GM23248 (cell line): ENCODE measurements around the gene LTN1.

Experiments
- EZH2 ChIP-seq: fragments of 200-600 bp; sonication (generic); IDR thresholded peaks from 2 replicates; pipeline ENCODE4 v1.6.1; 2018; ENCODE audit warnings: antibody characterized with exemption, mild to moderate bottlenecking; ENCODE audit not compliant: insufficient read depth, poor library complexity, severe bottlenecking
- EZH2phosphoT487 ChIP-seq: fragments of 200-600 bp; sonication (generic); IDR thresholded peaks from 2 replicates; pipeline ENCODE4 v1.6.1; 2018; ENCODE audit warnings: antibody characterized with exemption, moderate library complexity, mild to moderate bottlenecking, low read depth; ENCODE audit not compliant: insufficient read depth

DNA sequence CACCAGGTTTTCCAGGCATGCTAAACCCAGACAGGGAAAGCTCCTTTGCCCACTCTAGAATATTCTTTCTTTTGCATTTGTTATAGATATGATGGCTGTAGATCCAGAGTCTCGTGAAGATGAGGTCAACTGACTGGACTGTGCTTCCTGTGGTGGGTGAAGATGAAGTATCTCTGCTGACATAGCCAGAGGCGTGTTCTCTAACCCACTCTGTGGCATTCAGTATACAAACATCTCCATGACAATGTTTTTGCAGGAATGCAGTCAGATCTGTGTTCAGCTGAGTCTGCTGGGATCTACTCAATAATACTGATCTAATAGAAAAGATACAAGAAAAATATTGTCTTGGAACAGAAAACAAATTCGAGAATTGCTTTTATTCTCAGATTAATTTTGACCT lies 15.1 kb upstream of the LTN1 start:
- TF ChIP-seq EZH2 = no peak
- no peak for TF ChIP-seq EZH2phosphoT487
